ENCODE results near the gene ZNF598.

GRCh38 chr16:1987198-1987597 is 22.4 kb downstream of the ZNF598 start:
- TF ChIP-seq CTCF (IDR thresholded peaks at IDR 0.05) (no peak), POLR2A (IDR thresholded peaks at IDR 0.05) (no peak), POLR2AphosphoS5 (IDR thresholded peaks at IDR 0.05) (no peak), EP300 (IDR thresholded peaks at IDR 0.05; ENCODE audit: low read depth) (no peak)
